A549 (cell line): ENCODE data around the gene TMEM272. TPM values are rescaled to one million over a fixed set of nuclear protein-coding genes. Genes with fewer than 3 reads are reported as not detected.

Experiments
- ATAC-seq, 2 experiments: fragments of 200-7000 bp in 1 of 2; fragments of >200 bp in 1 of 2; cut with Nextera tagmentation in 1 of 2; cut with Tn5 transposase in 1 of 2; 3 replicates each; pipeline versions ENCODE4 v1.8.0 to v1.9.1; 2018 to 2020; ENCODE audit warnings: mild to moderate bottlenecking in 1 of 2, moderate library complexity in 1 of 2
- CTCF ChIA-PET: fragments of 300-600 bp; sonication (Branson Sonifier 250); formaldehyde crosslinking; extraction: SDS; loops from one replicate; lab custom pipeline; 2021; ENCODE audit warnings: antibody characterized with exemption, inconsistent platforms; lab: Yijun Ruan, JAX
- POLR2A ChIA-PET: fragments of 350-600 bp; formaldehyde crosslinking; extraction: SDS; loops from one replicate; lab custom pipeline; 2021; ENCODE audit warnings: antibody characterized with exemption, inconsistent platforms; lab: Yijun Ruan, JAX
- DNase-seq, 2 experiments: peaks; one replicate each; pipeline versions ENCODE4 v3.0.0 to v3.0.0-alpha.2; 2011 to 2016; ENCODE audit warnings: low read depth in 1 of 2, low spot score in 1 of 2
- FAIRE-seq: peaks from 2 replicates; lab custom pipeline; 2011; peaks lifted over from hg19 to GRCh38; lab: Jason Lieb, UNC
- H3K27ac ChIP-seq, 2 experiments: fragments of >200 bp; sonication (Bioruptor Twin); formaldehyde crosslinking; 3 replicates each; pipeline ENCODE4 v1.5.1; 2016 to 2017
- H3K4me1 ChIP-seq: fragments of >200 bp; sonication (Bioruptor Twin); formaldehyde crosslinking; 3 replicates; pipeline ENCODE4 v1.6.1; 2016
- H3K4me2 ChIP-seq: fragments of >200 bp; sonication (Bioruptor Twin); formaldehyde crosslinking; 3 replicates; pipeline ENCODE4 v1.6.1; 2016
- H3K4me3 ChIP-seq: fragments of >200 bp; sonication (Bioruptor Twin); formaldehyde crosslinking; 3 replicates; pipeline ENCODE4 v1.5.1; 2016
- H3K9me3 ChIP-seq: fragments of >200 bp; sonication (Bioruptor Twin); formaldehyde crosslinking; 3 replicates; pipeline ENCODE4 v1.6.1; 2016
- ATOH8 ChIP-seq: fragments of 250-450 bp; sonication (Bioruptor Pico); IDR thresholded peaks from 2 replicates; pipeline ENCODE4 v1.5.0; 2020; ENCODE audit warnings: low read depth, mild to moderate bottlenecking, moderate library complexity
- BHLHE40 ChIP-seq: IDR thresholded peaks from 2 replicates; pipeline ENCODE4 v1.6.1; 2012; ENCODE audit warnings: low read depth, low read length, inconsistent platforms
- CBX2 ChIP-seq: fragments of 200-600 bp; sonication (generic); IDR thresholded peaks from 2 replicates; pipeline ENCODE4 v1.6.1; 2016; ENCODE audit warnings: low read depth, mild to moderate bottlenecking, borderline replicate concordance
- CBX8 ChIP-seq: fragments of 200-600 bp; sonication (generic); IDR thresholded peaks from 2 replicates; pipeline ENCODE4 v1.6.1; 2016
- CEBPB ChIP-seq, 2 experiments: fragments of >200 bp in 1 of 2; sonication (Bioruptor Twin) in 1 of 2; formaldehyde crosslinking in 1 of 2; IDR thresholded peaks; 2 replicates each; pipeline ENCODE4 v1.6.1; 2012 to 2016
- E2F6 ChIP-seq: IDR thresholded peaks from 2 replicates; pipeline ENCODE4 v1.6.1; 2012; ENCODE audit warnings: low read depth, borderline replicate concordance
- EHF ChIP-seq: fragments of 250-450 bp; sonication (Bioruptor Pico); IDR thresholded peaks from 2 replicates; pipeline ENCODE4 v1.5.0; 2020; ENCODE audit warnings: mild to moderate bottlenecking
- ESRRA ChIP-seq: fragments of 150-350 bp; IDR thresholded peaks from 2 replicates; pipeline ENCODE4 v1.6.1; 2014; ENCODE audit warnings: mild to moderate bottlenecking, low read length, borderline replicate concordance
- FOSL2 ChIP-seq, 2 experiments: fragments of 450-650 bp in 1 of 2; fragments of >200 bp in 1 of 2; sonication (Bioruptor Twin) in 1 of 2; formaldehyde crosslinking; IDR thresholded peaks; 2 replicates each; pipeline versions ENCODE4 v1.5.0 to v1.6.1; 2016 to 2020; ENCODE audit warnings: mild to moderate bottlenecking in 1 of 2, moderate library complexity in 1 of 2
- FOXS1 ChIP-seq: fragments of 250-450 bp; sonication (Bioruptor Pico); IDR thresholded peaks from 2 replicates; pipeline ENCODE4 v1.5.0; 2020; ENCODE audit warnings: mild to moderate bottlenecking, moderate library complexity
- HDAC2 ChIP-seq: fragments of 200-600 bp; sonication (generic); IDR thresholded peaks from 2 replicates; pipeline ENCODE4 v1.6.1; 2016
- HMGXB4 ChIP-seq: fragments of 250-450 bp; sonication (Bioruptor Pico); IDR thresholded peaks from 2 replicates; pipeline ENCODE4 v1.5.0; 2021; ENCODE audit warnings: mild to moderate bottlenecking, moderate library complexity, borderline replicate concordance
- JUN ChIP-seq, 2 experiments: fragments of >200 bp; sonication (Bioruptor Twin); formaldehyde crosslinking; IDR thresholded peaks; 2 replicates in 1 of 2; 3 replicates in 1 of 2; pipeline ENCODE4 v1.6.1; 2016 to 2017
- MAFK ChIP-seq: fragments of 450-650 bp; IDR thresholded peaks from 2 replicates; pipeline ENCODE4 v1.6.1; 2014; ENCODE audit not compliant: partially characterized antibody
- MAX ChIP-seq: IDR thresholded peaks from 2 replicates; pipeline ENCODE4 v1.6.1; 2012
- NPAS2 ChIP-seq: fragments of 250-450 bp; sonication (Bioruptor Pico); IDR thresholded peaks from 2 replicates; pipeline ENCODE4 v1.8.0; 2022; ENCODE audit warnings: mild to moderate bottlenecking, moderate library complexity, borderline replicate concordance
- NR3C1 ChIP-seq: fragments of >200 bp; sonication (Bioruptor Twin); formaldehyde crosslinking; IDR thresholded peaks from 3 replicates; pipeline ENCODE4 v1.6.1; 2017
- RAD21 ChIP-seq, 2 experiments: fragments of >200 bp in 1 of 2; sonication (Bioruptor Twin) in 1 of 2; formaldehyde crosslinking in 1 of 2; IDR thresholded peaks in 1 of 2; conservative IDR thresholded peaks in 1 of 2; 2 replicates in 1 of 2; 3 replicates in 1 of 2; pipeline ENCODE4 v1.6.1; 2012 to 2018; ENCODE audit warnings: inconsistent platforms in 1 of 2
- RARB ChIP-seq: fragments of 250-450 bp; sonication (Bioruptor Pico); IDR thresholded peaks from 2 replicates; pipeline ENCODE4 v1.8.0; 2021; ENCODE audit warnings: mild to moderate bottlenecking, moderate library complexity
- RFX5 ChIP-seq: fragments of 450-650 bp; IDR thresholded peaks from 2 replicates; pipeline ENCODE4 v1.7.1; 2014; ENCODE audit warnings: antibody characterized with exemption, mild to moderate bottlenecking, moderate library complexity
- RNF2 ChIP-seq: fragments of 200-600 bp; sonication (generic); IDR thresholded peaks from 2 replicates; pipeline ENCODE4 v1.6.1; 2016; ENCODE audit warnings: low read depth, mild to moderate bottlenecking, antibody characterized with exemption, moderate library complexity, borderline replicate concordance
- ZC3H11A ChIP-seq: fragments of 450-650 bp; IDR thresholded peaks from 2 replicates; pipeline ENCODE4 v1.6.1; 2014; ENCODE audit warnings: antibody characterized with exemption, mild to moderate bottlenecking
- ZNF302 ChIP-seq: fragments of 250-450 bp; sonication (Bioruptor Pico); IDR thresholded peaks from 2 replicates; pipeline ENCODE4 v1.9.0; 2021; ENCODE audit warnings: inconsistent platforms, mild to moderate bottlenecking, moderate library complexity
- ZSCAN20 ChIP-seq: fragments of 250-450 bp; sonication (Bioruptor Pico); IDR thresholded peaks from 2 replicates; pipeline ENCODE4 v1.8.0; 2022; ENCODE audit warnings: mild to moderate bottlenecking, moderate library complexity
- WGBS: methylation state at CpG from one replicate; pipeline ENCODE4 v1.1.6; 2017; ENCODE audit errors: missing lambda C conversion rate; 5-methylcytosine and 5-hydroxymethylcytosine counted together
- polyA plus RNA-seq, 4 experiments: library from polyadenylated mRNA; depleted of rRNA in 3 of 4; stranded (reverse); fragments of >200 nt; fragmentation: RNase III in 1 of 4; extraction: RNeasy Plus Mini Kit Qiagen cat#74134 plus additional on column Dnase treatment in 1 of 4; gene quantifications; 2 replicates in 3 of 4; 3 replicates in 1 of 4; pipeline ENCODE4 v1.2.3, GENCODE V29; 2011 to 2017
- TF ChIP-seq, protein P1 (sequence below): IDR thresholded peaks from 2 replicates; pipeline ENCODE4 v1.6.1; 2012
- TF ChIP-seq, protein P2 (sequence below): fragments of 150-350 bp; IDR thresholded peaks from 2 replicates; pipeline ENCODE4 v1.6.1; 2014; ENCODE audit warnings: low read depth, mild to moderate bottlenecking, low read length

TMEM272 gene
- polyA plus RNA-seq, 2 of the 4 experiments (the other 2 are of a cell fraction) = not detected

- no peak for ATAC-seq
- ChIA-PET POLR2A (no interaction called here), CTCF (no interaction called here)
- Histone ChIP-seq H3K4me1 (peaks cover 16% of the 10 kb centered on the region), H3K9me3 (peaks cover 3% of the 10 kb centered on the region; the same call in 1 of the 3 replicates), H3K4me2 (no peak overlapping the region), H3K4me3 (no peak overlapping the region), H3K27ac (no peak overlapping the region)
- TF ChIP-seq, protein P1, sequence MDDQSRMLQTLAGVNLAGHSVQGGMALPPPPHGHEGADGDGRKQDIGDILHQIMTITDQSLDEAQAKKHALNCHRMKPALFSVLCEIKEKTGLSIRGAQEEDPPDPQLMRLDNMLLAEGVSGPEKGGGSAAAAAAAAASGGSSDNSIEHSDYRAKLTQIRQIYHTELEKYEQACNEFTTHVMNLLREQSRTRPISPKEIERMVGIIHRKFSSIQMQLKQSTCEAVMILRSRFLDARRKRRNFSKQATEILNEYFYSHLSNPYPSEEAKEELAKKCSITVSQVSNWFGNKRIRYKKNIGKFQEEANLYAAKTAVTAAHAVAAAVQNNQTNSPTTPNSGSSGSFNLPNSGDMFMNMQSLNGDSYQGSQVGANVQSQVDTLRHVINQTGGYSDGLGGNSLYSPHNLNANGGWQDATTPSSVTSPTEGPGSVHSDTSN = no peak
- TF ChIP-seq RARB (CRISPR knock-in tag) (no peak), RNF2 (no peak), RAD21 (conservative IDR thresholded peaks at IDR 0.05 in 1 of 2, IDR thresholded peaks at IDR 0.05 in 1 of 2) (no peak), NPAS2 (no peak), JUN (IDR thresholded peaks at IDR 0.05) (no peak), EHF (CRISPR knock-in tag) (no peak), ZSCAN20 (CRISPR knock-in tag) (no peak), CBX8 (no peak), ZC3H11A (no peak), BHLHE40 (no peak), NR3C1 (no peak), MAFK (no peak), ESRRA (no peak), CBX2 (no peak), FOSL2 (IDR thresholded peaks at IDR 0.05) (no peak), FOSL2 (CRISPR knock-in tag; IDR thresholded peaks at IDR 0.05) (no peak), ATOH8 (CRISPR knock-in tag) (no peak), HDAC2 (no peak), MAX (no peak)
- TF ChIP-seq, protein P2, sequence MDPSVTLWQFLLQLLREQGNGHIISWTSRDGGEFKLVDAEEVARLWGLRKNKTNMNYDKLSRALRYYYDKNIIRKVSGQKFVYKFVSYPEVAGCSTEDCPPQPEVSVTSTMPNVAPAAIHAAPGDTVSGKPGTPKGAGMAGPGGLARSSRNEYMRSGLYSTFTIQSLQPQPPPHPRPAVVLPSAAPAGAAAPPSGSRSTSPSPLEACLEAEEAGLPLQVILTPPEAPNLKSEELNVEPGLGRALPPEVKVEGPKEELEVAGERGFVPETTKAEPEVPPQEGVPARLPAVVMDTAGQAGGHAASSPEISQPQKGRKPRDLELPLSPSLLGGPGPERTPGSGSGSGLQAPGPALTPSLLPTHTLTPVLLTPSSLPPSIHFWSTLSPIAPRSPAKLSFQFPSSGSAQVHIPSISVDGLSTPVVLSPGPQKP = no peak
- no peak for DNase-seq
- WGBS = 13% methylated on average over 1 of the region's 1 CpG
- FAIRE-seq = no peak
Observed at GRCh38 chr13:51856998-51857397, 12.0 kb upstream of the TMEM272 start.

- POLR2A ChIA-PET = no interaction called here
- FAIRE-seq (no peak), DNase-seq (no peak), ATAC-seq (no peak)
- Histone ChIP-seq H3K9me3 (peaks cover 3% of the 10 kb centered on the region; the same call in 1 of the 3 replicates), H3K4me1 (peaks cover 16% of the 10 kb centered on the region), H3K4me3 (no peak overlapping the region), H3K27ac (no peak overlapping the region)
- CTCF ChIA-PET = interaction anchor here (1.0 kb wide), 1 partner anchor 9 kb away, joined by 3 read pairs; no protein-coding TSS in a partner anchor
- TF ChIP-seq ZNF302 = no peak
- no peak for TF ChIP-seq E2F6
- TF ChIP-seq MAFK = no peak
- no peak for TF ChIP-seq HDAC2
- no peak for TF ChIP-seq CEBPB (IDR thresholded peaks at IDR 0.05)
- TF ChIP-seq FOXS1 (CRISPR knock-in tag) = no peak
- TF ChIP-seq EHF (CRISPR knock-in tag) = no peak
- no peak for TF ChIP-seq CBX2
- no peak for TF ChIP-seq HMGXB4 (CRISPR knock-in tag)
- no peak for TF ChIP-seq RFX5
- TF ChIP-seq, all 56 proteins: peak for 0
- 80% methylated on average over 1 of the region's 1 CpG for WGBS
- H3K4me2 ChIP-seq = no peak overlapping the region
Observed at GRCh38 chr13:51856027-51856736, 11.2 kb upstream of the TMEM272 start.
